Progenitor cell of endocrine pancreas (in vitro differentiated cells): Measurements from ENCODE around the gene TPD52L3. TPM values are rescaled to one million over a fixed set of nuclear protein-coding genes. Genes with fewer than 3 reads are reported as not detected.

Experiments used
- DNase-seq: peaks from one replicate; pipeline ENCODE4 v3.0.0; 2021; ENCODE audit warnings: low spot score; ENCODE audit not compliant: unreplicated experiment
- H3K27ac Mint-ChIP-seq: 2 replicates; pipeline ENCODE4 v1.8.0; 2021; ENCODE audit warnings: mild to moderate bottlenecking, moderate library complexity, mixed read lengths
- H3K27me3 Mint-ChIP-seq: 2 replicates; pipeline ENCODE4 v1.8.0; 2021; ENCODE audit warnings: mixed read lengths
- H3K36me3 Mint-ChIP-seq: 2 replicates; pipeline ENCODE4 v1.8.0; 2022; ENCODE audit warnings: mixed read lengths; ENCODE audit not compliant: insufficient read depth
- H3K4me1 Mint-ChIP-seq: 2 replicates; pipeline ENCODE4 v1.8.0; 2021; ENCODE audit warnings: low read depth, mixed read lengths
- H3K4me3 Mint-ChIP-seq: 2 replicates; pipeline ENCODE4 v1.8.0; 2021; ENCODE audit warnings: low read depth, mild to moderate bottlenecking, moderate library complexity, mixed read lengths
- H3K9me3 Mint-ChIP-seq: 2 replicates; pipeline ENCODE4 v1.8.0; 2021; ENCODE audit warnings: low read depth, mixed read lengths
- total RNA-seq: library from RNA; stranded (reverse); gene quantifications from 2 replicates; pipeline ENCODE4 v1.2.1, GENCODE V29; 2021
- TF ChIP-seq, protein P1 (sequence below): fragments of 200-600 bp; sonication (generic); IDR thresholded peaks from one replicate; pipeline ENCODE4 v1.5.0; 2021; ENCODE audit warnings: antibody characterized with exemption, mild to moderate bottlenecking; ENCODE audit not compliant: unreplicated experiment

Gene TPD52L3
- total RNA-seq, 1 donor from 2014 or later: not detected

DNA sequence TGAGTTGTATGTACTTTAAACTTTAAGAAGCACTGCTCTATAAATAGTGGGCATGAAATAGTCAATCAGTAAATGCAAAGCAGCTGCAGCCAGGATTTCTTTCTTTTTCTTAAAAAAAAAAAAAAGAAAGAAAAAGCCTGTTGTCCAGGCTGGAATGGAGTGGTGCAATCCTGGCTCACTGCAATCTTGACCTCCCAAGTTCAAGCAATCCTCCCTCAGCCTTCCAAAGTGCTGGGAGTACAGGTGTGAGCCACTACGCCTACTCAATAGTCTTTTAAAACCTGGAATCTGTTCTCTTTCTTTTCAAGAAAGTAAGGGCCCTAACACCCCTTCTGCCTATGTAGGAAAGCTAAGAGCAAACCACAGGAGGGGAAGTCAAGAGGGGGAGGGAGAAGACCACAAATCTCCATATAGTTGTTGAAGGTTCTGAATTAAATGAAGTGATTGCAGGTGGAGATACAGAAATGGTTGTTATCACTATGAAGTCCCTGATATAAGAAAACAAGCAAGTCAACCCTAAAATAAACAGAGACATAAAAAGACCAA lies 20.6 kb upstream of the TPD52L3 start:
- no peak for DNase-seq
- no peak overlapping the region for H3K4me3 Mint-ChIP-seq
- H3K36me3 Mint-ChIP-seq: no peaks in the 10 kb centered on the region
- no peak overlapping the region for H3K27ac Mint-ChIP-seq
- H3K4me1 Mint-ChIP-seq: no peaks in the 10 kb centered on the region
- H3K27me3 Mint-ChIP-seq: no peaks in the 10 kb centered on the region
- TF ChIP-seq, protein P1, sequence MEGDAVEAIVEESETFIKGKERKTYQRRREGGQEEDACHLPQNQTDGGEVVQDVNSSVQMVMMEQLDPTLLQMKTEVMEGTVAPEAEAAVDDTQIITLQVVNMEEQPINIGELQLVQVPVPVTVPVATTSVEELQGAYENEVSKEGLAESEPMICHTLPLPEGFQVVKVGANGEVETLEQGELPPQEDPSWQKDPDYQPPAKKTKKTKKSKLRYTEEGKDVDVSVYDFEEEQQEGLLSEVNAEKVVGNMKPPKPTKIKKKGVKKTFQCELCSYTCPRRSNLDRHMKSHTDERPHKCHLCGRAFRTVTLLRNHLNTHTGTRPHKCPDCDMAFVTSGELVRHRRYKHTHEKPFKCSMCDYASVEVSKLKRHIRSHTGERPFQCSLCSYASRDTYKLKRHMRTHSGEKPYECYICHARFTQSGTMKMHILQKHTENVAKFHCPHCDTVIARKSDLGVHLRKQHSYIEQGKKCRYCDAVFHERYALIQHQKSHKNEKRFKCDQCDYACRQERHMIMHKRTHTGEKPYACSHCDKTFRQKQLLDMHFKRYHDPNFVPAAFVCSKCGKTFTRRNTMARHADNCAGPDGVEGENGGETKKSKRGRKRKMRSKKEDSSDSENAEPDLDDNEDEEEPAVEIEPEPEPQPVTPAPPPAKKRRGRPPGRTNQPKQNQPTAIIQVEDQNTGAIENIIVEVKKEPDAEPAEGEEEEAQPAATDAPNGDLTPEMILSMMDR: no peak
- H3K9me3 Mint-ChIP-seq: no peaks in the 10 kb centered on the region

DNA sequence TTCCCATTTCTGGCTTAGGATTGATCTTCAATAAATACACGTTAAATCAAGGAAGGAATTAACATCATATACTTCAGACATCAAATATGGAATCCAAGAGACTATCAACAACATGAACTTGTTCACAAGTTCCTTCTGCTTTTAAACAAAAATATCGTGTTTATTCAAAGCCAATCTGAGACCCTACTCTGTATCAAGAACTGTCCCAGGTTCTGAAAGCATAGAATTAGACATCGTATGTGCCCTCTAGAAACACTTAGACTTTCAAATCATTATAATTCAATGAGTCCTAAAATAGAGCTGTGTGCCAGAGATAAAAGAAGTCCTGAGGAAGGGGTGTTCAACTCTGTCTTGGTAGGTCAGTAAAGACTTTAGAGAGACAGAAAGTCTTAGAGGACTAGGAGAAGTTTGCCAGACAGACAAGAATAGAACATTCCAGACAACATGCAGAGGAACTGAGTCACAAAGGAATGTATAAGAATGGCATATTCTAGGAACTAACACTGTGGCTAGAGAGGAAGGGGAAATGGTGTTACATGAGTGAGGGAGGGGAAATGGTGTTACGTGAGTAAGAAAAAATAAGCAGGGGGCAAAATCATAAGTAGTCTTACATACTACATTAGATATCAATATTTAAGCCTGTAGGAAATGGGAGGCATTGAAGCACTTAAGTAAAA lies 2.9 kb downstream of the TPD52L3 start:
- peaks cover 9% of the 10 kb centered on the region for H3K9me3 Mint-ChIP-seq
- H3K36me3 Mint-ChIP-seq: peaks cover 5% of the 10 kb centered on the region
- DNase-seq: no peak
- no peaks in the 10 kb centered on the region for H3K4me1 Mint-ChIP-seq
- H3K27me3 Mint-ChIP-seq: no peaks in the 10 kb centered on the region
- TF ChIP-seq, protein P1: no peak
- no peak overlapping the region for H3K4me3 Mint-ChIP-seq
- H3K27ac Mint-ChIP-seq: no peak overlapping the region

DNA sequence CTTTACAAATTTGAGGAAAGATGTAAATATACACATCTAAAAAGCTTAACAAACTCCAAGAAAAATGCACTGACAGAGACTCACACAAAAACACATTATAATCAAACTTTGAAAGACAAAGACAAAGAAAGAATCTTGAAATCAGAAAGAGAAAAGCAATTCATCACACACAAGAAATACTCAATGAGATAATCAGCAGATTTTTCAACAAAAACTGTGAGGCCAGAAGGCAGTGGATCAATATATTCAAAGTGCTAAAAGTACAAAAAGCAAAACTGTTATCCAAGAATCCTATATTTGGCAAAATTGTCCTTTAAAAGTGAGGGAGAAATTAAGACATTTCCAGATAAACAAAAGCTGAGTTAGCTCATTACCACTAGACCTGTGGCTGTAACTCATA lies 6.1 kb downstream of the TPD52L3 start:
- Mint-ChIP-seq H3K27me3 (no peaks in the 10 kb centered on the region), H3K4me1 (no peaks in the 10 kb centered on the region), H3K4me3 (no peak overlapping the region), H3K36me3 (peaks cover 5% of the 10 kb centered on the region), H3K9me3 (peaks cover 17% of the 10 kb centered on the region), H3K27ac (no peak overlapping the region)
- TF ChIP-seq, protein P1: no peak
- no peak for DNase-seq

DNA sequence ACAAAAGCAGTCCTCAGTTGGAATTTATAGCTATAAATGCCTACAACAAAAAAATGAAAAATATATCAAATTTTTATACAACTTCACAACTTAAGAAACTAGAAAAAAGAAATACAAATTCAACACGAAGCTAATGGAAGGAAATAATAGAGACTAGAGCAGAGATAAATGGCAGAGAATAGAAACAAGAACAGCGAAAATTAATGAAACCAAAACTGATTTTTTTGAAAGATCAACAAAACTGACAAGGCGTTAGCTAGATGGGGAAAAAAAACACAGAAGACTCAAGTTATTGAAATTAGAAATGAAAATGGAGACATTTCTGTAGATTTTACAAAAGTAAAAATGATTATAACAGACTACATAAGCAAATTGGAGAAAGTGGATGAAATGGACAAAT lies 20.6 kb downstream of the TPD52L3 start:
- Mint-ChIP-seq H3K4me3 (no peak overlapping the region), H3K27me3 (no peaks in the 10 kb centered on the region), H3K36me3 (no peaks in the 10 kb centered on the region), H3K27ac (no peak overlapping the region), H3K9me3 (peaks cover 11% of the 10 kb centered on the region), H3K4me1 (peaks cover 11% of the 10 kb centered on the region)
- no peak for DNase-seq
- TF ChIP-seq, protein P1: no peak

DNA sequence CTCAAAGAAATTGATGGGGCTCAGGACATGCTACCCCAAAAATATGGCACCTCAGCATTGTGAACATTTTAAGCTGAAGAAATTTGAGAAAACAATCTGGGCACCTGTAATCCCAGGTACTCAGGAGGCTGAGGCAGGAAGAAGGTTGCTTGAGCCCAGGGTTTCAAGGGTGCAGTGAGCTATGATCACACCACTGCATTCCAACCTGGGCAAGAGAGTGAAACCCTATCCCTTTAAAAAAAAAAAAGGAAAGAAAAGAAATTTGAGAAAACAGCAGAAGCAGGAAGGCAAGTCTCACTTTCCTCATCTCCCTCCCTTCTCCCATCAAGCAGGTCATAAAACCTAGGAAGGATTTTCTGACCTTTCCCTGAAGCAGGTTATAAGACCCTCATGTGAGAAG lies 23.6 kb downstream of the TPD52L3 start:
- H3K27ac Mint-ChIP-seq: no peak overlapping the region
- no peaks in the 10 kb centered on the region for H3K36me3 Mint-ChIP-seq
- peaks cover 11% of the 10 kb centered on the region for H3K9me3 Mint-ChIP-seq
- H3K27me3 Mint-ChIP-seq: peaks cover 3% of the 10 kb centered on the region
- TF ChIP-seq, protein P1: no peak
- no peak for DNase-seq
- H3K4me1 Mint-ChIP-seq: peaks cover 13% of the 10 kb centered on the region
- H3K4me3 Mint-ChIP-seq: no peak overlapping the region
